ENCODE results near the gene CDCP1. TPM values are rescaled to one million over a fixed set of nuclear protein-coding genes. Genes with fewer than 3 reads are reported as not detected.

Gene CDCP1
- total RNA-seq, 1 donor: 7.6 TPM

DNA sequence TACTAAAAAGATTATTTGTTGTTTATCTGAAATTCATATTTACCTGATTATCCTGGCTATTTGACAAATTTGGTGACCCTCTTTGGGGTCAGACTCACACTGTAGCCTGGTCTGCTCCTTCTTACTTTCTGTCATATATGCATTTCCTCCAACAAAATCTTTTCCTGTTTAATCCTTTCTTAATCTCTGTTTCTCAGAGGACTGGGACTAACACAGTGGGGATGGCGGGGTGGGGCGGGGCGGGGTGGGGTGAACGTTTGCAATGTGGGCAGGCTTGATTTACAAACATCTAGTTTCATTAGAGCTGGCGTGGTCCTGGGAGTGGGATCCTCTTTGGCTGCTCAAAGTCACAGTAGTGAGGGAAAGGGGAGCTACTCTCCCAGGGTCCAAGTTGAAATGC lies 35.3 kb upstream of the CDCP1 start:
- TF ChIP-seq, protein P1, sequence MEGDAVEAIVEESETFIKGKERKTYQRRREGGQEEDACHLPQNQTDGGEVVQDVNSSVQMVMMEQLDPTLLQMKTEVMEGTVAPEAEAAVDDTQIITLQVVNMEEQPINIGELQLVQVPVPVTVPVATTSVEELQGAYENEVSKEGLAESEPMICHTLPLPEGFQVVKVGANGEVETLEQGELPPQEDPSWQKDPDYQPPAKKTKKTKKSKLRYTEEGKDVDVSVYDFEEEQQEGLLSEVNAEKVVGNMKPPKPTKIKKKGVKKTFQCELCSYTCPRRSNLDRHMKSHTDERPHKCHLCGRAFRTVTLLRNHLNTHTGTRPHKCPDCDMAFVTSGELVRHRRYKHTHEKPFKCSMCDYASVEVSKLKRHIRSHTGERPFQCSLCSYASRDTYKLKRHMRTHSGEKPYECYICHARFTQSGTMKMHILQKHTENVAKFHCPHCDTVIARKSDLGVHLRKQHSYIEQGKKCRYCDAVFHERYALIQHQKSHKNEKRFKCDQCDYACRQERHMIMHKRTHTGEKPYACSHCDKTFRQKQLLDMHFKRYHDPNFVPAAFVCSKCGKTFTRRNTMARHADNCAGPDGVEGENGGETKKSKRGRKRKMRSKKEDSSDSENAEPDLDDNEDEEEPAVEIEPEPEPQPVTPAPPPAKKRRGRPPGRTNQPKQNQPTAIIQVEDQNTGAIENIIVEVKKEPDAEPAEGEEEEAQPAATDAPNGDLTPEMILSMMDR (IDR thresholded peaks at IDR 0.05; ENCODE audit: extremely low read depth, low read depth, low read length): no peak
- Histone ChIP-seq H3K79me2 (ENCODE audit: insufficient read depth, low read length) (no peaks in the 10 kb centered on the region), H3K27ac (ENCODE audit: low read depth, low read length) (no peak overlapping the region), H3K4me1 (ENCODE audit: insufficient read depth, low read length) (peaks cover 38% of the 10 kb centered on the region), H3K36me3 (ENCODE audit: insufficient read depth, low read length) (no peaks in the 10 kb centered on the region), H3K27me3 (ENCODE audit: insufficient read depth, low read length) (no peaks in the 10 kb centered on the region), H3K4me3 (ENCODE audit: insufficient read depth, low read length) (no peak overlapping the region), H3K4me2 (ENCODE audit: insufficient read depth, low read length) (no peak overlapping the region), H3K9me3 (ENCODE audit: low read depth, low read length) (no peaks in the 10 kb centered on the region), H2AFZ (ENCODE audit: low read length) (no peak overlapping the region), H4K20me1 (ENCODE audit: insufficient read depth, low read length) (no peaks in the 10 kb centered on the region)
- no peak for DNase-seq (ENCODE audit: insufficient read length, low spot score, missing footprints)

DNA sequence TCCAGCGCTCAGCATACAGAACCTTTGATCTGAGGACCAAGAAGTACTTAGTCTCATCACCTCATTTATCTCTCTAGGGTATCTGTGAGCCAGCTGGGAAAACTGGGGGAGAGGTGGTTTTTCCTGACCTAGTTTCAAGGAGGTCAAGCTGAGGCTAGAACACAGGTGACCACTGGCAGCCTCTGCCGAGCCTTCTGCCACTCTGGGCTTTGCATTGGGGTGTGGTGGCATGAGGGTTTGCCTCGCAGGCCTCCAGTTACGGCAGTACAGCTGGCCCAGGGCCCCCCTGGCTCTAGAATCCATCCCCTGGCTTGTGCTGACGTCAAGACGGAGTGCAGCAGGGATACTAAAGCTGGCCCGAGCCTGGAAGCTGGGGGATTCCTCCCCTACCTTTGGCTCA lies 34.7 kb upstream of the CDCP1 start:
- peaks cover 38% of the 10 kb centered on the region for H3K4me1 ChIP-seq (ENCODE audit: insufficient read depth, low read length)
- H3K4me3 ChIP-seq (ENCODE audit: insufficient read depth, low read length): no peak overlapping the region
- TF ChIP-seq, protein P1 (IDR thresholded peaks at IDR 0.05; ENCODE audit: extremely low read depth, low read depth, low read length): no peak
- peak overlapping the region; percentile 47 for H3K27ac ChIP-seq (ENCODE audit: low read depth, low read length)
- H4K20me1 ChIP-seq (ENCODE audit: insufficient read depth, low read length): no peaks in the 10 kb centered on the region
- no peaks in the 10 kb centered on the region for H3K27me3 ChIP-seq (ENCODE audit: insufficient read depth, low read length)
- H3K36me3 ChIP-seq (ENCODE audit: insufficient read depth, low read length): no peaks in the 10 kb centered on the region
- H3K4me2 ChIP-seq (ENCODE audit: insufficient read depth, low read length): no peak overlapping the region
- H2AFZ ChIP-seq (ENCODE audit: low read length): no peak overlapping the region
- DNase-seq (ENCODE audit: insufficient read length, low spot score, missing footprints): no peak
- H3K79me2 ChIP-seq (ENCODE audit: insufficient read depth, low read length): no peaks in the 10 kb centered on the region
- H3K9me3 ChIP-seq (ENCODE audit: low read depth, low read length): no peaks in the 10 kb centered on the region

DNA sequence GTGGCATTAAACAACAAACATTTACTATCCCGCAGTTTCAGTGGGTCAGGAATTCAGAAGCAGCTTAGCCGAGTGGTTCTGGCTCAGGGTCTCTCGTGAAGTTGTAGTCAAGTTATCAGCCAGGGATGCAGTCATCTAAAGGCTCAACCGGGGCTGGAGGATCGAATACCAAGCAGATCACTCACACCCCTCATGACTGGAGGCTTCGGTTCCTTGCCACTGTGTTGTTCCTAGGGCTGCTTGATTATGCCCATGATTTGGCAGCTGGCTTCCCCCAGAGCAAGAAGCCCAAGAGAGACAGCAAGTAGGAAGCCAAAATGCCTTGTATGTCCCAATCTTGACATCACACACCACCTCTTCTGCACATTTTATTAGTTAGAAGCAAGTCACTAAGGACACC lies 33.9 kb upstream of the CDCP1 start:
- Histone ChIP-seq H3K4me2 (ENCODE audit: insufficient read depth, low read length) (peak overlapping the region; percentile 21), H3K4me3 (ENCODE audit: insufficient read depth, low read length) (no peak overlapping the region), H4K20me1 (ENCODE audit: insufficient read depth, low read length) (no peaks in the 10 kb centered on the region), H3K9me3 (ENCODE audit: low read depth, low read length) (no peaks in the 10 kb centered on the region), H3K36me3 (ENCODE audit: insufficient read depth, low read length) (no peaks in the 10 kb centered on the region), H3K79me2 (ENCODE audit: insufficient read depth, low read length) (no peaks in the 10 kb centered on the region), H3K27me3 (ENCODE audit: insufficient read depth, low read length) (no peaks in the 10 kb centered on the region), H3K4me1 (ENCODE audit: insufficient read depth, low read length) (peaks cover 38% of the 10 kb centered on the region), H2AFZ (ENCODE audit: low read length) (no peak overlapping the region), H3K27ac (ENCODE audit: low read depth, low read length) (peak overlapping the region; percentile 47)
- TF ChIP-seq, protein P1 (IDR thresholded peaks at IDR 0.05; ENCODE audit: extremely low read depth, low read depth, low read length): no peak
- peak; percentile 96 for DNase-seq (ENCODE audit: insufficient read length, low spot score, missing footprints)

DNA sequence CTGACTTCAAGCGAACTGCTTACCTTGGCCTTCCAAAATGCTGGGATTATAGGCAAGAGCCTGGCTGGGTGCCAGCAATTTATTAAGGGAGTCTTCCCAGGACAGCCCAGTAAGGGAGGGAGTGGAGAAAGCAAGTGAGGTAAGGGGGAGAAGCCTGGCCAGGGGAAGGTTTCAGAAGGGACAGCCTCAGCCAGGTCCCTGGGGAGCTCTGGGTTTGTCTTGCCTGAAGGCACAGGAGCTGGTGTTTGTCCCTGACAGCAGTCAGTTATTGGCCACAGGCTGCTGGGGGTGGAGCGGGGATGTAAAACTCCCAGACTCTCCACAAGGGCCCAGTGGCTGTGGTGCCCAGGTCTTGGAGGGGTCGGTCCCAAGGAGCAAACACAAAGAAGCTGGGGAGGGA lies 33.0 kb upstream of the CDCP1 start:
- H3K9me3 ChIP-seq (ENCODE audit: low read depth, low read length): no peaks in the 10 kb centered on the region
- no peak for DNase-seq (ENCODE audit: insufficient read length, low spot score, missing footprints)
- H3K4me1 ChIP-seq (ENCODE audit: insufficient read depth, low read length): peaks cover 38% of the 10 kb centered on the region
- no peak overlapping the region for H3K27ac ChIP-seq (ENCODE audit: low read depth, low read length)
- TF ChIP-seq, protein P1 (IDR thresholded peaks at IDR 0.05; ENCODE audit: extremely low read depth, low read depth, low read length): no peak
- H3K79me2 ChIP-seq (ENCODE audit: insufficient read depth, low read length): no peaks in the 10 kb centered on the region
- no peak overlapping the region for H2AFZ ChIP-seq (ENCODE audit: low read length)
- H3K36me3 ChIP-seq (ENCODE audit: insufficient read depth, low read length): no peaks in the 10 kb centered on the region
- no peak overlapping the region for H3K4me2 ChIP-seq (ENCODE audit: insufficient read depth, low read length)
- no peaks in the 10 kb centered on the region for H4K20me1 ChIP-seq (ENCODE audit: insufficient read depth, low read length)
- H3K4me3 ChIP-seq (ENCODE audit: insufficient read depth, low read length): no peak overlapping the region
- no peaks in the 10 kb centered on the region for H3K27me3 ChIP-seq (ENCODE audit: insufficient read depth, low read length)

All from osteoblast (primary cell).